Stomach (tissue), 4 donors: ENCODE measurements around the gene LAMP5.

Experiments
- EP300 ChIP-seq: sonication (generic); formaldehyde crosslinking; IDR thresholded peaks from one replicate; pipeline ENCODE4 v1.6.1; 2017; ENCODE audit warnings: antibody characterized with exemption
- POLR2A ChIP-seq, 4 donors: fragments of 450-650 bp; IDR thresholded peaks; one replicate each; pipeline ENCODE4 v1.6.1; 2016; ENCODE audit warnings: antibody characterized with exemption in 4 of 4, control low read depth in 2 of 4, mild to moderate bottlenecking in 1 of 4, moderate library complexity in 1 of 4
- POLR2AphosphoS5 ChIP-seq, 3 donors: sonication (generic); formaldehyde crosslinking; IDR thresholded peaks; one replicate each; pipeline ENCODE4 v1.6.1; 2016; ENCODE audit warnings: antibody characterized with exemption in 3 of 3
- TF ChIP-seq, protein P1 (sequence below), 7 experiments: fragments of 450-650 bp in 4 of 7; fragments of 200-600 bp in 3 of 7; sonication (generic) in 3 of 7; IDR thresholded peaks; one replicate each; pipeline ENCODE4 v1.5.1; 2016 to 2019; ENCODE audit warnings: antibody characterized with exemption in 7 of 7, control low read depth in 2 of 7, mild to moderate bottlenecking in 1 of 7

GRCh38 chr20:9508240-9508661 is 6.1 kb upstream of the LAMP5 start:
- no peak for TF ChIP-seq POLR2AphosphoS5 (IDR thresholded peaks at IDR 0.05)
- TF ChIP-seq, protein P1, sequence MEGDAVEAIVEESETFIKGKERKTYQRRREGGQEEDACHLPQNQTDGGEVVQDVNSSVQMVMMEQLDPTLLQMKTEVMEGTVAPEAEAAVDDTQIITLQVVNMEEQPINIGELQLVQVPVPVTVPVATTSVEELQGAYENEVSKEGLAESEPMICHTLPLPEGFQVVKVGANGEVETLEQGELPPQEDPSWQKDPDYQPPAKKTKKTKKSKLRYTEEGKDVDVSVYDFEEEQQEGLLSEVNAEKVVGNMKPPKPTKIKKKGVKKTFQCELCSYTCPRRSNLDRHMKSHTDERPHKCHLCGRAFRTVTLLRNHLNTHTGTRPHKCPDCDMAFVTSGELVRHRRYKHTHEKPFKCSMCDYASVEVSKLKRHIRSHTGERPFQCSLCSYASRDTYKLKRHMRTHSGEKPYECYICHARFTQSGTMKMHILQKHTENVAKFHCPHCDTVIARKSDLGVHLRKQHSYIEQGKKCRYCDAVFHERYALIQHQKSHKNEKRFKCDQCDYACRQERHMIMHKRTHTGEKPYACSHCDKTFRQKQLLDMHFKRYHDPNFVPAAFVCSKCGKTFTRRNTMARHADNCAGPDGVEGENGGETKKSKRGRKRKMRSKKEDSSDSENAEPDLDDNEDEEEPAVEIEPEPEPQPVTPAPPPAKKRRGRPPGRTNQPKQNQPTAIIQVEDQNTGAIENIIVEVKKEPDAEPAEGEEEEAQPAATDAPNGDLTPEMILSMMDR (IDR thresholded peaks at IDR 0.05) = no peak
- TF ChIP-seq POLR2A (IDR thresholded peaks at IDR 0.05) = no peak
- no peak for TF ChIP-seq EP300
